ENCODE measurements around the gene RUVBL1.

The RUVBL1 gene

DNA sequence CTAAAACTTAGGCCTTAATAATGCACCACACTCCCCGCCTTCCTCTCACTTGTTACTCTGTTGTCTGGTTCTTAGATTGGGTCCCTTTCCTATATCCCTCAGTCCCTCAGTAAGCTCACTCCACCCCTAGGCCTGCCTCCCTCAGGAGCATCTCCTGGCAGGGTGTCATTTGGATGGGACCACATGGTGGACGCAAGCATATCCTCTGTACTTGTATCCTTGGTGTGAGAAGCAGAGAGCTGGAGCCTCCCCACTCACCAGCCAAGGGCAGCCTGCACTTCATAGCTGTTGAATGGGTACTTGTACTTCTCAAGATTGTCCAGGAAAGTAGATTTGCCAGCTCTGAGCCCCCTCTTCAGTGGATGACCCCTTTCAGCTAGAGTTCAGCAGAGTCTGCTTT, 59.7 kb downstream of the RUVBL1 start:
- no peak for DNase-seq

DNA sequence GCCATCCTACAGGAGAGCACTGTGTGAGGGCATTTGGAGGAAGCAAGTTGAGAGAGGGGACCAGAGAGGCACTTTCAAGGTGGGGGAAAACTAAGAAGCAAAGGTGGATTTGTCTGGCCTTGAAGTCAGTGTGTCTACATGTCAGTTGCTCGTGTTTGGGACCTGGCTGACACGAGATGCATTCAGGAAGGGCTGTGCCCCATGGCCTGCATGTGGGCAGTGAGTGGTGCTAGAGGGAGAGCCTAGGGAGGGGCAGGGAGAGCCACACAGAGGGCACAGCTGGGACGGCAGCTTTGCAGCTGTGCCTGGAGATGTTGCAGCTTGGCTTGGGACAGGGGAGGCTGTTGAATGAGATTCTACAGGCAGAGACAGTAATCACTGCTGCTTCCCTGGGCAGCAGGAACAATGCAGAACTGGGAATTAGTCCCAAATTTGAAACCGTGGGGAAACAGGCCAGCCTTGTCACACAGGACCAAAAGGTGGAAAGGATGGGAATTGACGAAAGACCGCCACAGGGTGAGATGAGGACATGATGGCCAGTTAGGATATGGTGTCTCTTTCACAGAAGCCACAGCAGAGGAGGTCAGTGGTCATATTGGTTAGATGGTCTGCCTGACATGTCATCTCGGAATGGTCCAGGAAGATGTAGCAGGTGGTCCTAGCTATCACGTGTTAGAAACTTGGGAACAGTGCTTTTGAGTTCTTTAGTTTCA, 61.4 kb downstream of the RUVBL1 start:
- no peak for DNase-seq

DNA sequence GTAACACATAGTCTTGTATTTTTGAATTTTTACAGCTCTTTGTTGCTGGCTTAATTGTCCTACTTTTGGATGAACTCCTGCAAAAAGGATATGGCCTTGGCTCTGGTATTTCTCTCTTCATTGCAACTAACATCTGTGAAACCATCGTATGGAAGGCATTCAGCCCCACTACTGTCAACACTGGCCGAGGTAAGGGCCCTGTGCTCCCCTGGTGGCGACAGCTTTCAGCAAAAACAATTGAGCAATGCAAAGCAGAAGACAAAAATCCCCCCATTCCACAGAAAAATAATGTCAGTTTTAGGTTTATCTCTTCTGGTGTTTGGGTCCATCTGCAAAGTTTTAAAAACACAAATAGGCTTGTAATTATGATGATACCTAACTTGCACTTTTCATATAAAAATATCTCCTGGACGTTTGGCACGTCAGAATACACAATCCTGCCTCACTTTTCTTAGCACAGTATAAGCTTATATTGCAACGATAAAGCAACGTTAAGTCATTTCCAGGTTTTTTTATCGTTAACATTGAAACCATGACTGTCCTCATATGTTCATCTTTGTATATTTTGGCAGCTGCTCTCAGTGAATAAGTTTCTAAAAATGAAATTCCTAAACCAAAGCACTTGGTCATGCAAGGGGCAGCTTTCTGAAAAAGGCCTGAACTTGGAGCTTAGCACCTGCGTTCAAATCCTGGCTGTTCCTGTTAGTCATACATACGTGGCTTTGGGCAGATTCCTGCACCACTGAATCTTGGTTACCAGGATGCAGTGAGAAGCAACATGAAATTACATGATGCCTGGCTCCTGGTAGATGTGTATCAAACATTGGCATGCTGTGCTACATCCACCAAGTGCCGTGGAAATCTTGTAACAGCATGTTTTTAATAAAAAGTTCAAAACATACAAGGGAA, 62.9 kb downstream of the RUVBL1 start:
- DNase-seq: no peak

DNA sequence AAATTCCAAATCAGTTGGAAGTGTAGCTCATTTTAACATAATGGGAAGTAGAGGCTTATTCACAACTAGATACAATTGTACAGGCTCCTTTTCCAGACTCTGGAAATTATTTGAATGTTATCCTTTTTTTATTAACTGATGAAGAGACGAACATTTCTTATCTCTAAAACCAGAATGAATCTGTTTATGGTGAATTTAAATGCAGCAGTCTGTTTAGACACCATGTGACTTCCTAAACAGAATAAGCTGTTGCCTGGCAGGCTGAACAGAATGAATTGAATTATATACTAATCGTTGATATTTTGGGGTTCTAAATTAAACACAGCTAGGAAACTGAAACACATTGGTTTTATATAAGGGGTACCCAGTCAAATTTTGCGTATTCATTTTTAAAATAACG, 67.4 kb downstream of the RUVBL1 start:
- DNase-seq: no peak

DNA sequence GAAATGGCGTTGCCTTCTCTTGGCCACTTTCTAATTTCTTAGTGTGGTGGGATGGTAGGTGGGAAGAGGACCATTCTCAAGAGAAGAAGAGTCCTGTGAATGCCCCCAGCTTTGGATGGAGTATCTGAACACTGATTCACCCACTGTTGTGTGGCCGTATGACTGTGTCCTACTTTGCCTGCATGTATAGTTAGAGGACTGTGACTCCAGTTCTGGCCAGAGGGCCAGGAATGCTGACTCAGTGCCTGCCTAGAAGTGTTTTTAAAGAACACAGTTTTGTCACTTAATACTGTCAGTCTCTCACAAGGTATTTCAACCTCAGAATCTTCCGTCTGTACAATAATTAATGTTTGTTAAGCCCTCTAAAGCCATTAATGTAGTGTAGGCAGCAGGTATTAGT, 69.2 kb downstream of the RUVBL1 start:
- DNase-seq: no peak

DNA sequence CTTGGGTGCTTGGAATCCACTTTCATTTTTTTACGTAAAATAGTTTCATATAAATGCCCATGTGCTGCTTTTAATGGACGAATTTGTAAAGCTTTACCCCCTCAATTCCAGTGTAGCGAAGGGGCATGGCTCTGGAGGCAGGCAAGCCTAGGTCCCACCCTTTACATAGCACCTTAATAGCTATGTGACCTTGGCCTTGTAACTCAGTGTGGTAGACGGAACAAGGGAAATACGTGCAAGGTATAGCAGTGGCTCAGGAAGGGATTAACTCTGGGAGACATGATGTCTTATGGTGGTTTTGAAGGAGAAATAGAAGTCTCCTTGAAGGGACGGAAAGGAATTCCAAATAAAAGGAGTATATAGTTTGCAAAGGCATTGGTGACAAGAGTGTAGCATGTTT, 70.0 kb downstream of the RUVBL1 start:
- DNase-seq: no peak

DNA sequence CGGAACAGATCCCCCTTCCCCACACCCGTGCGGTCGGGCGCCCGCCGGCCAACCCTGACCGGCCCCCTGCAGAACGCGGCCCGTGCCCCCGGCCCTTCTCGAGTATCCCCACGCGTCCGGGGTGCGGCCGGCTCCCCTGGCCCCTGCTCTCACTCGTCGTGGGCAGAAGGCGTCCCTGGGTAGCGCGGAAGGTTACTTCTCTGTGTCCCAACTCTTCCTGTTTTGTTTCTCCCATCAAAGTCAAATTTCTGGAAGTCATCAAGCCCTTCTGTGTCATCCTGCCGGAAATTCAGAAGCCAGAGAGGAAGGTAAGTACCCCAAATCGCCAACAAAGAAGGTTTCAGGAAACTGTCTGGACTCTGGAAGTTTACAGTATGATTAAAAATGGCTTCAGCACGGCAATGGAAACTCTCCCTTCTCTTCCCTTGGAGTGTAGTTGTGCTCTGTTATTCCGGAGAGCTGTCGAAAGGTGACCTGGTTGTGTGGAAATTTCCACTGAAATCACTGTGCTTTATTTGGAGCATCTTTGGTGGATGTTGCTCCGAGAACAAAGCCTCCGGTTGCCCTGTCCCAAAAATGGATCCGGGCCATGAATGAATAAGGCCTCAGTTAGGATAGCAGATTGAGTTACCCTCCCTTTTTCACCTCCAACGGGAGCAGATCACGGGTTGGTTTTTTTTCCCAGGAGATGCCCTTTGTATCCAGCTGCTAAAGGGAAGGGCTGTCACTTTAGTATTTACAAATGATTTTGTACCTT, 70.8 kb downstream of the RUVBL1 start:
- no peak for DNase-seq

DNA sequence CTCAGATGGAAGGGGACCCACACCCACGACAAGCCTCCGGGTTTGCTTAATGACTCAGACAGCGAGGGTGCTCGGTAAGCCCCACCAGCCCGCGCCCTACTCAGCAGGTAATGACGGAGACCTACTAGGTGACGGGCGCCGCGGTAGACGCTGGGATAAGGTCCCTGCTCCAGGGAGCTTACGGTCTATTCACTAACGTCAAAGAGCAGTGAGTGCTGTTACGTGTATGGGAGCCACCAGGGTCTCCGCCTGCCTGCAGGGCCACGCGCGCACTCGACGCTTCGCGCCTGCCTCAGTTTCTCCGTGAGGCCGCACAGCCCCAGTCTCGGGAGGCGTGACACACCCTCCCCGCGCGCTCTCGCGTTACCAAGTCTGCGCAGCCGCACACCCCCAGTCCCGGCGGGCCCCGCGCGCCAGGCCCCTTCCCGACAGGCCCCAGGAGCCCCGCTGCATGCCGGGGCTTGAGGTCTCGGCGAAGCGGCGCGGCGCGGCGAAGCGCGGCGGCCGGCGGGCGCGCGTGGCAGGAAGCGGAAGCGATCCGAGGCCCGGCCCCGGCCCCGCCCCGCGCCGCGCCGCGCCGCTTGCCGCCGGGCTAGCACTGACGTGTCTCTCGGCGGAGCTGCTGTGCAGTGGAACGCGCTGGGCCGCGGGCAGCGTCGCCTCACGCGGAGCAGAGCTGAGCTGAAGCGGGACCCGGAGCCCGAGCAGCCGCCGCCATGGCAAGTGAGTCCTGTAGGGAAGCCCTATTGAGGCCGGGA, 71.6 kb downstream of the RUVBL1 start, which contains the start of gene SEC61A1:
SEC61A1 (plus strand) TSS at position 601 of the 758 bp plus-strand sequence; CDS start at position 717, 116 bp downstream.
- peak; percentile 97 for DNase-seq

DNA sequence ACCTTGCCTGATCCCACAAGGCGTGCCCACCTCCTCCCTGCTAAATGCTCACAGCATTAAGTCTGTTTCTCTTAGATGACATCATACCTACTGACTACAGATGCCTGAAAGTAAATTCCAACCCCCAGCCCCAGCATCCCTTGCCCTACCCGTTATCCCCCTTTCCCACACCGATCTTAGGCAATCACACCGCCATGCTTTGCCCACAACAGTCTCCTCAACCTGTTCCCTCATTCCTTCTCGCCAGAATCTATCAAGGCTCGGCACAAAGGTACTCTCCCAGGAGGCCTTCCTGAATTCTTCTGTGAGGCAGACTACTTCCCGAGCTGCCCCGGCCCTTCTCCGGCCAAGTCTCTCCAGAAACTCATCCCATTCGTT, 72.2 kb downstream of the RUVBL1 start:
- DNase-seq: no peak

DNA sequence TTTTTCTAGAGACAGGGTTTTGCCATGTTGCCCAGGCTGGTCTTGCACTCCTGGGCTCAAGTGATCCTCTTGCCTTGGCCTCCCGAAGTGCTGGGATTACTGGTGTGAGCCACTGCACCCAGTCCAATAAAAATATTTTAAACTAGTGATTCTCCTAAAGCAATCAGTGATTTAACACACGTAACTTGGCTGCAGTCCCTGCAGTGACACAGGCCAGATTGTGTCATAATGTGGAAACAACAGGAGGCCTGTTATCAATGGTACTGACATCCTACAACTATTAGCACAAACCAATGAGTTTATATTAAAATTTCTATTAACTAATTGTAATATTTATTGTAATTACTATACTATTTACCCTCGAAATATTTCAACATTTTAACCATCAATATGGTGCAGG, 73.0 kb downstream of the RUVBL1 start:
- DNase-seq: no peak

DNA sequence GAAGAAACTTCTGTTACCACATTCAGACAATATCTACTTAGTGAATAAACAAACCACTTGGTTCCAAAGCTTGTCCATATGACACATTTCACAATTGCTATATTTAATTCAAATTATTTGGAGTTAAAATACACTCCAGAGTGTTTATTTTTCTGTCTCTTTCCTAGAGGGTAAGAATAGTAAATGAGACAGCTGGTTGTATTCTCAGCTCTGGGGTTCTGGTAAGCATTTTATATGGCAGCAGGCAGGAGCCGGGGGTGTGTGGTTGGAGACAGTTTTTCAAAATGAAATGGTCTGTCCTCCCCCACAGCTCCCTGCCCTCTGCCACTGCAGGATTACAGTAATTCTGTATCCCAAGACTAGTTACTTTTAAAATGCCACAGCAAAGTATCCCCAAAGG, 82.3 kb downstream of the RUVBL1 start:
- DNase-seq: no peak

DNA sequence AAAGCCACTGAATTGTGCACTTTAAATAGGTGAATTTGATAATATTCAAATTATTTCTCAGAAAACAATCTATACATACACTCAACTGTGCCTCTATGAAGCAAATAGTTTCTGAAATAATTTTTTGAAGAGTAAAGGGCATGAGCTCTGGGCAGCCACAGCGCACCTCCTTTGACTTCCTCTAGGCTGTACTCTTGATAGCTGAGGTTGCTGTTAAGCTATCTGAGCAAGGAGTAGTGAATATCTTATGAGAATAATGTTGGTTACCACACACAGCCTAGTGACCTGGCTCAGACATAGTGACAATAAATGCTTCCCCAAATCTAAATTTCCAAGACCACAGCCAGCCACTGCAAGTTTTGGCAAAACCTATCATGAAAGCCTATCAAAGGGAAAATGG, 83.0 kb downstream of the RUVBL1 start:
- no peak for DNase-seq

DNA sequence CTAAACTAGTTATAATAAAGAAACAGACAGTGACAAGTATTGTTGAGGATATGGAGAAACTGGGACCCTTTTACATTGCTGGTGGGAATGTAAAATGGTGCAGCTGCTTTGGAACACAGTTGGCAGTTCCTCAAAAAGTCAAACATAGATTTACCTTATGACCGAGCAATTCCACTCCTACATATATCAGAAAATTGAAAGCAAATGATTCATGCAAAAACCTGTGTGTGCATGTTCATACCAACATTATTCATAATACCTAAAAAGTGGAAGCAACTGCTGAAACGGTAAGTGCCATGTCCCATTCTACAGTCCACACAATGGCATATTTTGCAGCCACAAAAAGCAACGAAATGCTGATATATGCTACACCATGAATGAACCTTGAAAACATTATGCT, 83.6 kb downstream of the RUVBL1 start:
- DNase-seq: no peak

DNA sequence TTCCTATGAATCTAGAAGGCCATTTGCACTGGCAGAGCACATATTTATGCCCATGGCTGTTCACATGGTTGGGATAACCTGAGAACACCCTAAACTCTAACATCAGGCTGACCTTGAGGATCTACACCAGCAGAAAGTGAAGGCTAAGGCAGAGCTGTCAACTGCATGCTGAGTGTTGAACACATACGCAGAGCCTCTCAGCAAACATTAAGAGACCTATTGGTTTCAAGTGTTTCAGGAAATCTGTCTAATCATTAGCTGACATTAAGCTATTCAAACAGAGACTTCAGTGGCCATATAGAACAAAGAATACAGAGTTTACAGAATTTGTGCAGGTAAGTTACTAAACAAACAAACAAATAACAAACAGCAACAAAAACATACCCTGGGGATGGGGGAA, 87.5 kb downstream of the RUVBL1 start:
- DNase-seq: no peak

DNA sequence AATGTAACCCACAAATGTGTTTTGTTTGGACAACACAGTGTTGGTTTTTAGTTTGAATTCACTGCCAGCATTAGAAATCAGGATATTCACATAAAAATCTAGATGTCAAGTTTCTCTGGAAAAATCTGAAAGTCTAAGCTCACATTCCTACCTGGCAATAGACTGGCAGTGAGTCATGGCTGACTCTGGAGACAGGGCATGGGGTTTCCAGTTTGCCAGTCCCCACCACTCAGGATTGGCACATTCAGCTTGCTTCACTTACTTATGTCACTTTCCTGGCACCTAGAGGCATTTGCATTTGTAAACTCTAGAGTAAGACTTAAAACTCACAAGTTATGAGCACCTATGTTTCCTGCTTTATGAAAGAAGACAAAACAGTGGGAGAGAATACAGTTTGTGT, 90.5 kb downstream of the RUVBL1 start:
- no peak for DNase-seq
